DND-41 (cell line): ENCODE measurements around the gene MAB21L1.

Experiments
- CTCF ChIP-seq: IDR thresholded peaks from 2 replicates; pipeline ENCODE4 v1.5.1; 2012; ENCODE audit warnings: borderline replicate concordance, low read length, moderate library complexity, mild to moderate bottlenecking; ENCODE audit not compliant: poor library complexity, severe bottlenecking; ENCODE audit errors: extremely low read depth
- EZH2 ChIP-seq: IDR thresholded peaks from 3 replicates; pipeline ENCODE4 v1.6.1; 2012; ENCODE audit warnings: borderline replicate concordance, low read depth, mild to moderate bottlenecking, moderate library complexity, low read length, inconsistent platforms; ENCODE audit not compliant: severe bottlenecking

- TF ChIP-seq EZH2, result no peak
- TF ChIP-seq CTCF, result no peak
Measured at GRCh38 chr13:35485424-35485823, 8.9 kb upstream of the MAB21L1 start.
